Adrenal gland (tissue), 5 donors: Measurements from ENCODE around the gene SLC30A10.

Source experiments
- CTCF ChIP-seq, 6 experiments: fragments of 450-650 bp in 4 of 6; fragments of 200-600 bp in 2 of 6; sonication (generic) in 1 of 6; IDR thresholded peaks; 1 replicate in 5 of 6; 2 replicates in 1 of 6; pipeline versions ENCODE4 v1.5.1 to v1.8.0; 2016 to 2021; ENCODE audit warnings: antibody characterized with exemption in 6 of 6, mild to moderate bottlenecking in 2 of 6, moderate library complexity in 1 of 6
- POLR2A ChIP-seq, 2 donors: fragments of 450-650 bp; IDR thresholded peaks; one replicate each; pipeline ENCODE4 v1.6.1; 2017; ENCODE audit warnings: antibody characterized with exemption in 2 of 2, mild to moderate bottlenecking in 2 of 2, moderate library complexity in 1 of 2
- donor health status: DM: no; HTN: no; CAD: no.

- no peak for TF ChIP-seq CTCF (IDR thresholded peaks at IDR 0.05)
- TF ChIP-seq POLR2A (IDR thresholded peaks at IDR 0.05): no peak
These were observed 13.1 kb upstream of the SLC30A10 start for GRCh38 chr1:219941179-219942118.
